ENCODE data around the gene NQO1. TPM values are rescaled to one million over a fixed set of nuclear protein-coding genes. Genes with fewer than 3 reads are reported as not detected.

Gene NQO1
- total and polyA plus RNA-seq, 9 of the 15 experiments (the other 6 are each of a cell fraction or from before 2014, with no cell fraction given): 96.7 to 198 (median 122) TPM

DNA sequence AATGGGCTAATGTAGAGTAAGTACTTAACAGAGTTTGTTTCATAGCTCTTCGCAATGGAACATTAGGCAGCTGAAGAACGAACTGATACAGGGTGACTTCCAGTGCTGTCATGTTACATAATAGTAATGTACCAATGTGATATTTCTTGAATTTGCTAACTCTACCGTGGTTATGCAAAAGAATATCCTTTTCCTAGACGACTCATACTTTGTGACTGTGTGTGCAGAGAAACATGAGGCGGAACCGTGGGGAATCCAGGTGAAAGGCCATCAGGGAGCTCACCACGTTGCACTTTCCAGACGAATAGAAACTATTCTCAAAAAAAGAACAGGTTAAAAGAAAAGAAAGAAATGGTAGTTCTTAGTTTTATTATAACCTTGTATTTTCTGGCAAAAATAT, 15.2 kb upstream of the NQO1 start (continued):
- TF ChIP-seq, protein P1, sequence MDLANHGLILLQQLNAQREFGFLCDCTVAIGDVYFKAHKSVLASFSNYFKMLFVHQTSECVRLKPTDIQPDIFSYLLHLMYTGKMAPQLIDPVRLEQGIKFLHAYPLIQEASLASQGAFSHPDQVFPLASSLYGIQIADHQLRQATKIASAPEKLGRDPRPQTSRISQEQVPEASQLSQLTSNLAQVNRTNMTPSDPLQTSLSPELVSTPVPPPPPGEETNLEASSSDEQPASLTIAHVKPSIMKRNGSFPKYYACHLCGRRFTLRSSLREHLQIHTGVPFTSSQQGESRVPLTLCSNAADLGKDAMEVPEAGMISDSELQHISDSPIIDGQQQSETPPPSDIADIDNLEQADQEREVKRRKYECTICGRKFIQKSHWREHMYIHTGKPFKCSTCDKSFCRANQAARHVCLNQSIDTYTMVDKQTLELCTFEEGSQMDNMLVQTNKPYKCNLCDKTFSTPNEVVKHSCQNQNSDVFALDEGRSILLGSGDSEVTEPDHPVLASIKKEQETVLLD (IDR thresholded peaks at IDR 0.05): no peak
- TF ChIP-seq DDX20 (tag; IDR thresholded peaks at IDR 0.05; ENCODE audit: low read depth) (no peak), MIER1 (IDR thresholded peaks at IDR 0.05; ENCODE audit: low read depth) (no peak), ZNF778 (CRISPR knock-in tag; IDR thresholded peaks at IDR 0.05) (no peak), HNRNPUL1 (IDR thresholded peaks at IDR 0.05; ENCODE audit: low read length) (no peak), NELFE (IDR thresholded peaks at IDR 0.05; ENCODE audit: insufficient read depth, insufficient read length) (no peak), ZNF232 (CRISPR knock-in tag; IDR thresholded peaks at IDR 0.05) (no peak)
- TF ChIP-seq, protein P2, sequence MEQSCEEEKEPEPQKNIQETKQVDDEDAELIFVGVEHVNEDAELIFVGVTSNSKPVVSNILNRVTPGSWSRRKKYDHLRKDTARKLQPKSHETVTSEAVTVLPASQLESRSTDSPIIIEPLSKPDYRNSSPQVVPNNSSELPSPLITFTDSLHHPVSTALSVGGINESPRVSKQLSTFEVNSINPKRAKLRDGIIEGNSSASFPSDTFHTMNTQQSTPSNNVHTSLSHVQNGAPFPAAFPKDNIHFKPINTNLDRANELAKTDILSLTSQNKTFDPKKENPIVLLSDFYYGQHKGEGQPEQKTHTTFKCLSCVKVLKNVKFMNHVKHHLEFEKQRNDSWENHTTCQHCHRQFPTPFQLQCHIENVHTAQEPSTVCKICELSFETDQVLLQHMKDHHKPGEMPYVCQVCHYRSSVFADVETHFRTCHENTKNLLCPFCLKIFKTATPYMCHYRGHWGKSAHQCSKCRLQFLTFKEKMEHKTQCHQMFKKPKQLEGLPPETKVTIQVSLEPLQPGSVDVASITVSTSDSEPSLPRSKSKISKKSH (CRISPR knock-in tag; IDR thresholded peaks at IDR 0.05): no peak
- TF ChIP-seq, protein P3, sequence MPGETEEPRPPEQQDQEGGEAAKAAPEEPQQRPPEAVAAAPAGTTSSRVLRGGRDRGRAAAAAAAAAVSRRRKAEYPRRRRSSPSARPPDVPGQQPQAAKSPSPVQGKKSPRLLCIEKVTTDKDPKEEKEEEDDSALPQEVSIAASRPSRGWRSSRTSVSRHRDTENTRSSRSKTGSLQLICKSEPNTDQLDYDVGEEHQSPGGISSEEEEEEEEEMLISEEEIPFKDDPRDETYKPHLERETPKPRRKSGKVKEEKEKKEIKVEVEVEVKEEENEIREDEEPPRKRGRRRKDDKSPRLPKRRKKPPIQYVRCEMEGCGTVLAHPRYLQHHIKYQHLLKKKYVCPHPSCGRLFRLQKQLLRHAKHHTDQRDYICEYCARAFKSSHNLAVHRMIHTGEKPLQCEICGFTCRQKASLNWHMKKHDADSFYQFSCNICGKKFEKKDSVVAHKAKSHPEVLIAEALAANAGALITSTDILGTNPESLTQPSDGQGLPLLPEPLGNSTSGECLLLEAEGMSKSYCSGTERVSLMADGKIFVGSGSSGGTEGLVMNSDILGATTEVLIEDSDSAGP (CRISPR knock-in tag; IDR thresholded peaks at IDR 0.05): no peak

Measured in K562 (cell line).